Activated T-cell treated with anti-CD3 and anti-CD28 coated beads for 24 hours (primary cell): Measurements from ENCODE around the gene RNF224.

Experiments used
- DNase-seq: peaks from one replicate; pipeline ENCODE4 v3.0.0-alpha.2; 2020; ENCODE audit warnings: low read depth

The RNF224 gene

GRCh38 chr9:137273611-137274320 is 46.5 kb downstream of the RNF224 start:
- no peak for DNase-seq

DNA sequence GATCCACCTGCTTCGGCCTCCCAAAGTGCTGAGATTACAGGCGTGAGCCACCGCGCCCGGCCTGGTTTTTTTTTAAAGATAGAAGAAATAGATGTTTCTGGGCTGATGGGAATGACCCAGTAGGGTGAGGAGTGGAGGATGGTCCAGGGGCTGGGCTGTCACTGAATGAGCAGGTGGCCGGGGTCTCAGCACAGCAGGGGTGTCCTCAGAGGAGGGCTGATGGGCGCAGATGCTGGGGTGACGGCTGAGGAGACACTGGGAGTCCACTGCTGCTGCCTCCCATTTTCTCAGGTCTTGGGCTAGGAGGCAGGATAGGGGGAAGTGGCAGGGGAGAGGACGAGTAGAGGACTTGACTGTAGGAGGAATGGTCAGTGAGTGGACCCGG is 47.9 kb downstream of the RNF224 start:
- no peak for DNase-seq

- DNase-seq = no peak
Observed at GRCh38 chr9:137275588-137276472, 48.5 kb downstream of the RNF224 start.

GRCh38 chr9:137276473-137277328 is 49.4 kb downstream of the RNF224 start:
- no peak for DNase-seq

GRCh38 chr9:137277329-137278041 is 50.2 kb downstream of the RNF224 start, which contains the start of gene TOR4A:
TOR4A (plus strand) TSS chr9:137277726; CDS start chr9:137278690, 964 bp downstream.
- DNase-seq = no peak

DNA sequence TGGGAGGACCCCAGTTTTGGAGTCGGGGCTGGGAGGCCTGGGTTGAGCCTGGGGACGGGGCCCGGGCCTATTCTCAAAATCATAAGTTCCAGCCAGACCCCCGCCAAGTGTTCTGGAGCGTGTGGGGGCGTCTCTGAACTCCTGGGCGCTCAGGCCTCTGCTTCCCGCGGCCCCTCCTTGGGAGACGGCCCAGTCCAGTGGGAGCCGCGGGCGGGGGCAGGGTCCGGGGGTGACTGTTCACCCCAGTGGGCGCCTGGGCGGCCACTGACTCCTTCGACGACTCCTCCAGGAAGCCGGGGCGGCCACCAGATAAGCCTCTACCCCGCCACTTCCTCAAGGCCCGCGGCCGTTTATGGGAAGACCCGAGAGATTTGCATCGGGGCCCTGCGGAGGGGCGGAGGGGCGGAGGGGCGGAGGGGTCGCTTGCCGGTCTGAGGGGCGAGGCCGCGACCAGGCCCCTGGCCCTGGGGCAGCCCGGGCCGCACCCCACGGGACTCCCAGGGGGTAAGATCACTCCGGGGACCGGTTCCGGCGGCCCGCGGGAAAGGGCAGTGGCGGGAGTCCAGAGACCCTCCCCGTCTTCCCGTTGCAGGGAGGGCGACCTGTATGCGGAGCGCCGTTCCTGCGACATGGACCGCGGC is 50.9 kb downstream of the RNF224 start:
- no peak for DNase-seq
